Measurements from ENCODE around the gene SUGCT.
"Not testable (repeated sequence)": the region's sequence is repeated elsewhere in the genome, so short reads cannot be mapped to it uniquely, and the experiment has no call there.

SUGCT gene

DNA sequence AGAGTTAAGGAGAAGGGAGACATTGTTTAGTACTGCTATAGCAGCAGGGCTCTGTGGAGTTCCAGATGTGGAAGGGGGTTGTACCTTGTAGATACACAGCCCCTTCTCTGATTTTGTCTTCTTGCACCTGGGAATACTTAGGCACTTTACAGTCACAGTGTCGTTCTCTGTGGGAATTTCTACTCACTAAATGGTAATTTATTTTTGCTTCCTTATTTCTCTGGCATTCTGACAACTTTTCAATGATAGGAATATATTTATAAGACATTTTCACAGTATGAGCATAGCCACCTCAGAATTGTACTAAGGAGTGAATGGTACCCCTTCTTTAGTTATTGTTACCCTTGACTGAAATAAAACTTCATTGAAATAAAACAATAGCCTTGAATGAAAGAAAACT lies 132.8 kb downstream of the SUGCT start:
- no peak for DNase-seq

DNA sequence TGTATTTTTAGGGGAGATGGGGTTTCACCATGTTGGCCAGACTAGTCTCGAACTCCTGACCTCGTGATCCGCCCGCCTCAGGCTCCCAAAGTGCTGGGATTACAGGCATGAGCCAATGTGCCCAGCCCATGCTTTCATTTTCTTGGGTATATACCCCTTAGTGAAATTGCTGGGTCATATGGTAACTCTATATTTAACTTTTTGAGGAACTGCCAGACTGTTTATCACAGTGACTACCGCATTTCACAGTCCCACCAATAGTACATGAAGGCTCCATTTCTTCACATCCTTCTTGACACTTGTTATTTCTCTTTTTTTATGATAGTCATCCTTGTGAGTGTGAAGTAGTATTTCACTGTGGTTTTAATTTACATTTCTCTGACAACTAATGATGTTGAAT lies 134.0 kb downstream of the SUGCT start:
- not testable (repeated sequence) for DNase-seq

DNA sequence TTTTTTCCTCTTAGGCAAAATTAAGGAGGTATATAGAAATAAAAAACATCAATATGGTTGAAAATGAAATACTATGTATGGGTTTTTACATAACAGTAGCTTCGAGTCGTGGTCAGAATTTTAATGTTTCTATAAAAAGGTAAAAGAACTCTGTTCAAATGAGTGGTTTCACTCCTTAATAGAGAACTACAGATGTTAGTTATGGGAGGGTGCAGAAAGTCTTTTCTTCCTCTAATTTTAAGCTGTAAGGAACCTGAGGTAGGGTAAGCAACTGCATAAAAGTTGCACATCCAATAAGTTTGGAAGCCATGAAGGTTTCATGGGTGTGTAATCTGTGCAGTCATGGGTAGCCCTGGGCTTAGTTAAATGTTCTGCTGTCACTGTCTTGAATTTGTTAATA lies 141.3 kb downstream of the SUGCT start:
- no peak for DNase-seq

DNA sequence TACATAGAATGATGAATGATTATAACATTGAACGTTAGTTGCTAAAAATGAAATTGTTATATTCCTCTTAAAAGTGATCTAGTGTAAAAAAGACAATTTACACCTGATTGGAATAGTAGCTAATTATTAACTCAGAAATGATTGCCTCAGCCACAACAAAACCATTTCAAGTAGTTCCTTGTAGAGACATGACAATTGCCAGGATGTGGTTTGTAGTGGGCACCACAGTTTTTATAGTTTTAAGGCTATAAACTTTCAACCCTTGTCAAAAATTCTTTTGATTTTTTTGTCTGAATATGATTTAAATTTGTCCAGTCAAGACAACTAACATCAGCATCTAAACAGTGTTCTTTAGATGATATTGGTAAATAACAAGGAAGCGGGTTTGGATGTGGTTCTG lies 145.2 kb downstream of the SUGCT start:
- no peak for DNase-seq

DNA sequence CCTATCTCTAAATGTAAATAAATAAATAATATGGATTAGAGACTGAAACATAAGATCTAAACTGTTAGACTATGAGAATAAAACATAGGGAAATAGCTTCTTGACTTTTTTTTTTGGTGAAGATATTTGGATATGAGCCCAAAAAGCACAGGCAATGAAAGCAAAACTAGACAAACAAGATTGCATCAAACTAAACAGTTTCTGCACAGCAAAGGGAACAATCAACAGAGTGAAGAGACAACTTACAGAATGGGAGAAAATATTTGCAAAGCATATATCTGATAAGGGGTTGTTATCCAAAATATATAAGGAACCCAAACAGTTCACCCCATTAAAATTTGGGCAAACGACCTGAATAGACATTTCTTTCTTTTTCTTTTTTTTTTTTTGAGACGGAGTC lies 148.1 kb downstream of the SUGCT start:
- no peak for DNase-seq

DNA sequence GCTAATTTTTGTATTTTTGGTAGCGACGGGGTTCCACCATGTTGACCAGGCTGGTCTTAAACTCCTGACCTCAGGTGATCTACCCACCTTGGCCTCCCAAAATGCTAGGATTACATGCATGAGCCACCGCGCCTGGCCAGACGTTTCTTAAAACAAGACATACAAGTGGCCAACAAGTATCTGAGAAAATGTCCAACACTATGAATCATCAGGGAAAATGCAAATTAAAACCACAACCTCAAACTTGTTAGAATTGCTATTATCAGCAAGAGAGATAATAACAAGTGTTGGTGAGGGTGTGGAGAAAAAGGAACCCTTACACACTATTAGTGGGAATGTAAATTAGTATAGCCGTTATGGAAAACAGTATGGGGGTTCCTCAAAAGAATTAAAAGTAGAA lies 148.6 kb downstream of the SUGCT start:
- no peak for DNase-seq

DNA sequence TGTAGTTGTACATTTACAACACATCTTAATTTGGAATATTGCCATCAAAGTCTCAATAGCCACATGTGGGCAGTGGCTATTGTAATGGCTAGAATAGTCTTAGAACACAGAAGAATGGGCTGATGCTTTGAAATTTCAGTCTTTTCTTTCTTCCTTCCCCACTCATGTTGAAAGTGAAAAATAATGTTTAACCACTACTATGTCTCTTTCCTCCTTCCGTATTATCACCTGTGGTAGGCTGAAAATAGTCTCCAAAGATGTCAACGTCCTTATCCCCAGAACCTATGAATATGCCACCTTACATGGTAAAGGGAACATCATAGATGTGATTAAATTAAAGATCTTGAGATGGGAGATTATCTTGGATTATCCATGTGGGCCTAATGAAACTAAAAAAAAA lies 154.0 kb downstream of the SUGCT start:
- no peak for DNase-seq

DNA sequence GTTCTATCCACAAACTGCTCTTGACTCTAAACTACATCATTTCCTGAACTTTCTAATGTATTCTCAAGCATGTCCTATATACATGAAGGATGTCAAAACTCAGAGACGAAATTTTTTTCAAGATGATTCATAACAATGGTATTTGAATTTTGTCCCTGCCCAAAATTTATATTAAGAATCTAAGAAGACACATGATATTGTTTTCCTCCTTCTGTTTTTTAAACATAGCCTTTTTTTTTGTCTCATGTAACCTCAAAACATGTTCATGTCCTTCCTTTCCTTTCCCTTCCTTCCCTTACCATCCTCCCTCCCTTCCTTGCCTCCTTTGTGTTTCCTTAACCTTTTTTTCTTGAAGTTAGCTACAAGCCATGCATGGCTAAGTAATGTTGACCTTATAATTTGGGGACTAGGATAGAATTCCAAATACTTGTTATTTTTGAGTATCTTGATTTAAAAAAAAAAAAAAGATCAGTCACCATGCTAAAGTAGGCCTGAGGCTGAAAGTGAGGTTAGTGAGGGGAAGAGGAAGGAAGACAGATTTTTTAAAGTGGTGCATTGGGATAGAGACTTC lies 163.0 kb downstream of the SUGCT start:
- DNase-seq, result no peak

DNA sequence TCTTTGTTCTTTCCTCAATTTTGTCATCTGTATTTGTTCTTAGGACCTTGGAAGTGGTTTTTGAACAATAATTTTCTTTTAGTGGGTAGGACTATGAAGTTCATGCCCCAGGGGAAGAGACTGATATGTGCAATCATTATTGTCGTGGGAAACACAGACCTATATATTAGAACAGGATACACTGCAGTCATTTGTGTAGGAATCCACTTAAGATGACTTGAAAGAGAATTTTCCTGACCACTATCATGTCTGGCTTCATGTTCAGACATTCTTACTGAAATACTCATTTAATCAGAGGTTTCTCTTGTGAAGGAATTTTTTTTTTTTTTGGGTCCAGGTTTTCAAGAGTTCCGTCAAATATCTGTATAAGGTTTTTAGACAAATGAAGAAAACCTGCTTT lies 163.6 kb downstream of the SUGCT start:
- no peak for DNase-seq

DNA sequence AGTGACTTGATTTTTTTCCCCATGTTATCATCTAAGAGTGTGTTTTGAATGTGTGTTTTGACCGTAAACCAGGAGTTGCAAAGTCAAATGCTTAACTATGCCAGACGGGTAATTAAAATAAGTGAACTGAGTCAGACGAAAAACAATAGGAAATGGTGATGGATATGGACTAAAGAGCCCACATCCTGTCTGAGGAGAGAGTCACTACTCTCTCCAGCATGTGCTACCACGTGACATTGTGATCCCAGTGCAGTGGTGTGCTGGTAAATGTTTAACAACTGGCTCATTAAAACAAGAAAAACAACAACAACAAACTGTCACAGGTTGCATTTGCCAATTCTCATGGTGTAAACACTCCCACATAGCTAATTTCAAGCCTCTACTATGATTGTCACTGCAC lies 164.3 kb downstream of the SUGCT start:
- DNase-seq, result no peak

DNA sequence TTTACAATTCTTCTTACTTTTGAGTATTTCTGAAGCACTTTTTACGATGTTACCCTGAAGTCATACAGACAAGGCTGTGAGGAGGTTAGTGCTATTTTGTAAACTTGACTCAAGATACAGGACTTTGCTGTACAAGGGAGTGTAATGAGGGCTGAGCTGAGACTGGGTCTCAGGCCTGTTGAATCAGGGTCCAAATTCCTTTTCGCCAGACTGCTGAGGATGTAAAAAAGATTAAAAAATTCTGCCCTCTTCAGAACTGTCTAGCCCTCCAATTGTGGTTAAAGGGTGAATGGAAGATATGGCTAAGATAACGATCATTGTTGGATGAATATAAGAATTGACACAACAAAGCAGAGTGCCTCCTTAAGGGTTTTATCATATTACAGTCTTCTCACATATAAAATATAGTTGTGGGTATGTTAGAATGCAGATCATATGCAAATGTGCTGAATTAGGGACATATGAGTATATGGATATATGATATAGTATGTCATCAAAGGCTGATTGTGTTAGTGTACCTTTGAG lies 165.4 kb downstream of the SUGCT start:
- no peak for DNase-seq

DNA sequence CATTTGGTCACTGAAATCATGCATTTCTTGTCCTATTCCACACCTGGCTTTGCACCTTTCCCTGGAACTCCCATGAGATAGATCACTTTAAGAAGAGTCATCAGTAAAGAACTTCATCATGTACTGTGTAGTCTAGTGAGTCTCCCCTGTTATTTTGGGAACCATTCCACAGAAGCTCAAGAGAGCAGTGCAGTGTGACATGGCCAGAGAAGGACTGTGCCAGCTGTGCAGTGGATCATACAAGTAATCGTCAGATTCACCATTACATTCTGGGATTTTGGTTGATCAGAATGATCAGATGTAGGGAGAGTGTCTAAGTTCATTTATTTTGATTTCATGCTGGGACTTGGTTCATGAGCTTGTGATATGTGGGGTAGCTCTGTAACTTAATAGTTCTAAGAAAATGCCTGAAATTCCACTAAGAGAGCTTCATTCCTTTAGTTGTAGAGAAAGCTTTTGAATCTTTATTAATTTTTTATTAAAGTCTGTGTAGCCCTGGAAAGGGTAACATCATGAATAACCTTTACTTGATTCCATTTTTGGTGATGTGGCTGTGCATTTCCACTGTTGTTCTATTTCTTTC lies 166.8 kb downstream of the SUGCT start:
- no peak for DNase-seq

DNA sequence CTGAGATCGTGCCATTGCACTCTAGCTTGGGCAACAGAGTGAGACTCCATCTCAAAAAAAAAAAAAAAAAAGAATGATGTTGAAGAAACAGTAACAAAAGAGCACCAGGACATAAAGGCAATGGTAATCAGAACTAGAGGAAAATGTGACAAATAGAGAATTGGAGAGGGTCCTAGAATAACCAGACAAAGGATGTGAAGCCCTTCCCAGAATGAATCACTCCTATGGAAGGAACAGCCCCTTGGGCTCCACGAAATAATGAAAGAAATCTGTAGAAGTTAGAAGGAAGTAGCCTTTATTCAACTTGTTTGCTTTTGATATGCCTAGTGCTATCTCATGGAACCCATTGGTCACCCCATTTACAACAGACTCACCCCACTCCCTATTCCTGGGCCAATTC lies 169.2 kb downstream of the SUGCT start:
- no peak for DNase-seq

DNA sequence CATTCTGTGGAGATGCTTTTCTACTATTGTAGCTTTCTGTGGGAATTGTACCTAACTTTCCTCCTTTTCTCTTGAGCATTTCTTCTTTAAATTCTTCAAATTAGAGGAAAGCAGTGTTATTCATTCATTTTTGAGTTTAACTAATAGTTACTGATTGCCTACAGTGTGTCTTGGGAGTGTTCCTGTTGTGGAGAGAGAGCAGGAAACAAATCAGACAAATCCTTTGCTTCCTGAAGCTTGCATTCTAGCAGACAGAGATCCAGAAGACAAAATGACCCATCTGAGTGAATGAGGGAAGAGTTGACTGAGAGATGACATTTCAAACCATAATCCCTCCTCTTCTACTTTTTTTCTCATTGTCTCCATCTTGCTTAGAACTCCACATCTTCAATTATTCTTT lies 170.4 kb downstream of the SUGCT start:
- DNase-seq, result no peak

DNA sequence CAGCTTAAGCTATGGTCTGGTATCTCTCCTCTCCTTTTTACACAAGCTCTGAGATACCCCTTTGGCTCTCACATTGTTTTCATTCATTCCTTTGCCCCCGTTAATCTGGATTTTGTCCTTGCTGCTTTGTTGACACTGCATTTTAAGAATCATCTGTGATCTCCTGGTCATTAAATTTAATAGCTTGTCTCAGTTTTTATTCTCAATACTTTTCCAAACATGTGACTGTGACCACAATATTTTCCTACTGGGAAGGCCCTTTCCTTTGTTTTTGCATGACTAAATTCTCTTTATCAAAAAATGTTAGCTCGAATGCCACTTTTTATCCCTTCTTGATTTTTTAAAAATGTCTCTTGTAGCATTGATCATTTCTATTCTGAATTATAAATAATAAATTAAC lies 171.2 kb downstream of the SUGCT start:
- no peak for DNase-seq

DNA sequence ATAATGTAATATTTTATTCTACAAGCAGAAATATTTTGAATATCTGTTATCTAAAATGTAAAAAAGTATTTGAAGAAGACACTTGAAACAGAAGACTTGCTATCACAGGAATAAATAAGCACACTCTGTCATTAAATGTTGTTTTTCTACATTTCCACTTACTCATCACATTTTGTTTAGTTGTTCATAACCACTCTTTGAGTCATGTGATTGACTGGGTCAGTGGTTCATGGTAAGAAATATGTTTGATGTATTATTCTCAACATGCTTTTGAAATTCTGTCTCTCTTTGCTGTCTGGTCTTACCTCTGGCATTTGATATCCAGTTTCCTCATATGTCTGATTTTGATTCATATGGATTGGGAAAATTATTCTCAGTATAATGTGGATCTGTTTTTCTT lies 171.8 kb downstream of the SUGCT start:
- no peak for DNase-seq

DNA sequence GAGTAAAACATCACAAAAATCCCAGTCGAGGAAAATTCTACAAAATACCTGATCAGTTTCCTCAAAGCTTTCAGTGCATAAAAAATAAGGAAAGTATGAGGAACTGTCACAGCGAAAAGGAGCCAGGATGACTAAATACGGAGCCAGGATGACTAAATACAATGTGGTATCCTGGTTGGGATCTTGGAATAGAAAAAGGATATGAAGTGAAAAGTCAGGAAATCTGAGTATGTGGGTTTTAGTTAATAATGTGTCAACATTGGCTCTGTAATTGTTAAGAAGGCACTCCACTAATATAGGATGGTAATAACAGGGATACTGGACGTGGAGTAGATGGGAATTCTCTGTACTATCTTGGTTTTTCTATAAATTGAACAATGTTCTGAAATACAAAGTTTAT lies 175.5 kb downstream of the SUGCT start:
- no peak for DNase-seq

DNA sequence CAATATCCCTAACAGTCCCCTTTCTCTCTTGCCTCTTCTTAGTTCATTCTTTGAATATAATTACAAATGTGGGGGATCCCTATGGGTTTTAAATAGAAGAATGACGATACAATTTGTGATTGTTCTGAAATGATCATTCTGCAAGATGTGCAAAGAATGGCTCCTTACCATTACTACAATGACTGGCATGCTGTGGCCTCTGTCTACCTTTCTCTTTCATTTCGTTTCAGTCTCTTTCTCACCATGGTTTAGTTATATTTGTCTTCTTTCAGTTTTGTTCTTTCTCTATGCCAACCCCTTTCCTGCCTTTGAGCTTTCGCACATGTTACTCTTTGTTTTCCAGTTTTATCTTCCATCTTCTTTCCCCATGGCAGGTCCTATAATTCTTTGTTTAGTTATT lies 176.5 kb downstream of the SUGCT start:
- no peak for DNase-seq

DNA sequence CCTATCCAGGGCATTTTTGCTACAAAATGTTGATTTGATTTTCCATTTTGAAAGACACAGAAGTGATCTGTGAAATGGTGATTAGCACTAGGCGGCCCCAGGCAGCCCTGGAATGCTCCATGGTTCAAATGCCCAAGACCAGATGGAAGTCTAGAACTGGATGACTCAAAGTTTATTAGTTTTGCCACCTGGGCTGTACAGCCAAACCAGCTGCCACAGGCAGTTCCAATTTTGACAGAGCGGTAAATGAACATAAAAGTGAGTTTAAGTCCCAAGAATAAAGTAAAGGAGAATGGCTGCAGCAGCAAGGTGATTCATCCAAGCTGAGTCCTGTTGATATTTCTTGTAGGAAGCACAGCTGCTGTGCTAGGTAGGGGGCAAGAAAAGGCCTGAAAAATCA lies 180.5 kb downstream of the SUGCT start:
- no peak for DNase-seq

DNA sequence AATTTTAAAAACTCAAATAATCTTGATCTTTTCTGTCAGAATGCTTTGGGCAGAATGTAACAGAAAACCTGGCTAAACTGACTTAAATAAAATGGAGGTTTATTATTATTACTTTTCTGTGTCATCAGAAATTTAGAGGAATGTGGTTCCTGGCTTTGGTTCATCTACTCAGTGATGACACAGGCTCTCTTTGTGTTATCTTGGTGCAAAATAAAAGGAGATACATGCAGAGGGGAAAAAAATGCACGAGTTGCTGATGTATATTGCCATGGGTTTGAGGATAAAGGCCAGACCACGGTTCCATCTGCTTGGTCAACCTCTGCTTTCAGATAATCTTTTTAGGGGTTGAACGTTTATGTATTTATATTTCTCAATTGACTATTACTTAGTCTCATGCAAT lies 181.4 kb downstream of the SUGCT start:
- DNase-seq, result no peak

DNA sequence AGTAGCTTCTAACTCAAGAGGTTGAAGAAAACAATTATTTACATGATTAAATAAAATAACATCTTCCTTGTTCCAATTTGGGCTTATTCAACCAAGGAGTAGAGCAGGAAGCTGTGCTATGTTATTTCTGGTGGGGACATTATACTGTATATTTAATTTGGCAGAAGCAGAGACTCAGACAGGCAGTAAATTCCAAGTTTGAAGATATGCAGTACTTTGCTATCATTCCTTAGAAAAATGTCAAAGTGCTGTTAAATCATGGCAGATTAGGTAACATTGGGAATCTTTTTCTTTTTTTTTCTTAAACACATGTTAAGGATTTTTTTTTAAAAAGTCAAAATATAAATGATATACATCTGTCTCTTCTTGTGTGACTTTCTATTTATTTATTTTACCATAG lies 190.1 kb downstream of the SUGCT start:
- no peak for DNase-seq

DNA sequence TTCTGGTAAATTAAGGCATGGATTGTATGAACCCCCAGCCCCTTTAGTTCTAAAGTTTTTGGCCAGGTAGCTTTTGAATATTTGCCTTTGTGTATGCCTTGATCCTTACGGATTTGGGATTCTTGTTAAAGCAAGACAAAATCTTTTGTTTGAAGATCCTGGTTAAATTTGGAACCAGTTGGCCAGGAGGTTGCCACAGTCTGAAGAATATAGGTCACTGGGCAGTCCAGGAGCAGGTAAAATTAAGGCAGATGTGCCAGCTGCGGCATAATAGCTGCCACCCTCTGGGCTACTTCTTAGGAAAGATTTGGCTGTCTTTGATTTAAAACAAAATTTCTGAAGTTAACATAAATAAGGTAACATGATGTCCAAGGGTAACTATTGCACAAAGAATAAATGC lies 192.3 kb downstream of the SUGCT start:
- no peak for DNase-seq

DNA sequence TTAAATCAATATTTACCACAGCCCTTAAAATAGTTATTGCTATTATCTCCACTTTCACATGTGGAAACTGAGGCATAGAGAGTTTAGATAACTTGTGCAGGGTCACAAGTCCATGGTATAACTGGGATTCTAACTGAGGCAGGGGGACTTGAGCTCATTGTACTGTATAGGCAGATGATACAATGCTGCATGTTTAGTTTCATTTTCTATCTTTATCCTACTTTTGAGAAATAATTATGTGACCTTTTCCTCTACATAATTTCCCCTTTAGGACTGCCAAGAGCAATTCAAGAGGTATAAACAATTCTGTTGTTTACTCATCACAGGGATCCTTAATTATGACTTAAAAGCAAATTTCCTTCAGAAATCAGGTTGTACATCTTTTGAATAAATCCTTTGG lies 193.1 kb downstream of the SUGCT start:
- DNase-seq, result no peak

DNA sequence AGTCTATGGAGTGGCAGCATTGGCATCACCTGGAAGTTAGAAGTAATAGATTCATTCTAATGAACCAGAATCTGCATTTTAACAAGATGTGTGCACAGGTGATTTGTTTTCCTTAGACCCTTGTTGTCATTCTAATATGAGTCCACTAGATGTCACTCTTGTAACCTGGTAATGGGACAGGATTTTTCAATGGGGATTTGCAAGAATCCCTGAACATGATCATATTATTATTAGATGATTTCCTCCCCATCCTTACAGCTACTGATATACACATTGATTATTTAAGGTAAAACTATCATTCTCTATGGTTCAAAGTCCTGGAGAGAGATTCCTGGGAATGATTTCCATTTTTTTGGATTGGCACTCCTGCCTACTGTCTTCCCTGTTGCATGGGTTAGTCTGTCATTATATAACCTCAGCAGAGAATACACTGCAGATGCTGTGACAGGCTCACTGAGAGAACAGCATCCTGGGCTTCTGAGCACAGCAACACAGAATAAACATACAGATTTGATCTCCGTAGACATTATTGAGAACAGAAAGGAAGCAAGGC lies 194.9 kb downstream of the SUGCT start:
- no peak for DNase-seq

DNA sequence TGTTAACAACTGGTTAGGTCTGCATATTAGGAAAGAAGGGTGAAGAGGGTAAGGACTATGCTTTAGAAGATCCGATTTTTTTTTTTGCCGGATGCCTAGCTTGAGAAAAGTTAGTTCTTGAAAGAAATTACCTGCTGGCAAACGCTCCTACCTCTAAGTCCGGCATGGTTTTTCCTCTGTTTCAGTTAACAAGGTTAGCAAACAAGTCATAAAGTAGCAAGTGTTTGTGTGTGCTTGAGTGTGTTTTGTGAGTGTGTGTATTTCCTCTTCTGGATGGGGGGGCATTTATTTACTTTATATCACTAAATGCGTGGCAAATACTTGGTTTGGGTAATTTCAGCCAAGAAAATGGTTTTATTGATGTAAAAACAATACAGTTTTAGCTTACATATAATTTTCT lies 195.6 kb downstream of the SUGCT start:
- no peak for DNase-seq
